ENCODE results near the gene MITF. TPM values are rescaled to one million over a fixed set of nuclear protein-coding genes. Genes with fewer than 3 reads are reported as not detected.

Gene MITF
- total and polyA plus RNA-seq, 4 donors = 0.91 to 2.9 (median 2.3) TPM

DNA sequence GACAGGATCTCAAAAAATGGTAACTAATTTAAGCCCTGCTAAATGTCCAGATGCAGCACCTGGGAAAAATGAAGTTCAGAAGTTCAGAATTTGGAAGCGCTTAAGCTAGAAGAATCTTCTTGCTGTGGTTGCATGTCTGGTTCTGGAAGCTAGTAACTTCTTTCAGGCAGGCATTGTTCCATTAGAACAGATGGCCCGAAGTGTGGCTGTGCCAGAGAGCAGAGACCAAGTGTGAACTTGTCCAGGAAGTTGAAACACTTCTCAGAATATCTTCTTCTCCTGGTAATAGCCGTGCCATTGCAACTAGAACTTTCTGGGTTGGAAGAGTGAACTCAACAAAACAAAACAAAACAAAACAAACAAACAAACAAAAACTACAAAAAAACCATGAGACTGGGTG is 80.0 kb downstream of the MITF start:
- Histone ChIP-seq H3K9me3 (ENCODE audit: control insufficient read depth in 4 of 4, low read length in 3 of 4) (no peaks in the 10 kb centered on the region), H3K27me3 (ENCODE audit: control insufficient read depth in 4 of 4, insufficient read depth in 4 of 4, low read length in 3 of 4) (no peaks in the 10 kb centered on the region), H3K36me3 (ENCODE audit: control insufficient read depth in 4 of 4, insufficient read depth in 3 of 4, low read depth in 1 of 4, low read length in 3 of 4) (no peaks in the 10 kb centered on the region), H3K4me3 (ENCODE audit: low read depth in 1 of 3, low read length in 3 of 3) (no peak overlapping the region), H3K27ac (ENCODE audit: low read depth in 1 of 2, low read length in 2 of 2) (no peak overlapping the region), H3K4me1 (ENCODE audit: control insufficient read depth in 4 of 4, insufficient read depth in 4 of 4, low read length in 3 of 4) (no peaks in the 10 kb centered on the region), H3K9ac (ENCODE audit: low read depth in 1 of 2, low read length in 2 of 2) (no peak overlapping the region)
- no peak for TF ChIP-seq HNF4G (IDR thresholded peaks at IDR 0.05)
- no peak for TF ChIP-seq ATF3 (IDR thresholded peaks at IDR 0.05)
- no peak for TF ChIP-seq MAX (IDR thresholded peaks at IDR 0.05)
- no peak for TF ChIP-seq GABPA (IDR thresholded peaks at IDR 0.05 in 1 of 2, conservative IDR thresholded peaks at IDR 0.05 in 1 of 2)
- TF ChIP-seq YY1 (IDR thresholded peaks at IDR 0.05) = no peak
- no peak for TF ChIP-seq RXRA (IDR thresholded peaks at IDR 0.05)
- no peak for TF ChIP-seq HNF4A (conservative IDR thresholded peaks at IDR 0.05)
- TF ChIP-seq JUND (IDR thresholded peaks at IDR 0.05) = no peak
- TF ChIP-seq SP1 (IDR thresholded peaks at IDR 0.05) = no peak
- no peak for TF ChIP-seq TAF1 (conservative IDR thresholded peaks at IDR 0.05)
- DNase-seq (ENCODE audit: low spot score) = no peak
- WGBS = 54% methylated on average over 3 of the region's 3 CpGs

- TF ChIP-seq JUND (IDR thresholded peaks at IDR 0.05) = no peak
- no peak for DNase-seq (ENCODE audit: low spot score)
- Histone ChIP-seq H3K9ac (ENCODE audit: low read depth in 1 of 2, low read length in 2 of 2) (no peak overlapping the region), H3K4me3 (ENCODE audit: low read depth in 1 of 3, low read length in 3 of 3) (no peak overlapping the region), H3K9me3 (ENCODE audit: control insufficient read depth in 4 of 4, low read length in 3 of 4) (no peaks in the 10 kb centered on the region), H3K27ac (ENCODE audit: low read depth in 1 of 2, low read length in 2 of 2) (no peak overlapping the region), H3K27me3 (ENCODE audit: control insufficient read depth in 4 of 4, insufficient read depth in 4 of 4, low read length in 3 of 4) (no peaks in the 10 kb centered on the region), H3K4me1 (ENCODE audit: control insufficient read depth in 4 of 4, insufficient read depth in 4 of 4, low read length in 3 of 4) (no peaks in the 10 kb centered on the region), H3K36me3 (ENCODE audit: control insufficient read depth in 4 of 4, insufficient read depth in 3 of 4, low read depth in 1 of 4, low read length in 3 of 4) (no peaks in the 10 kb centered on the region)
- 95% methylated on average over 4 of the region's 4 CpGs for WGBS
Observed at GRCh38 chr3:69821133-69821532, 81.9 kb downstream of the MITF start.

DNA sequence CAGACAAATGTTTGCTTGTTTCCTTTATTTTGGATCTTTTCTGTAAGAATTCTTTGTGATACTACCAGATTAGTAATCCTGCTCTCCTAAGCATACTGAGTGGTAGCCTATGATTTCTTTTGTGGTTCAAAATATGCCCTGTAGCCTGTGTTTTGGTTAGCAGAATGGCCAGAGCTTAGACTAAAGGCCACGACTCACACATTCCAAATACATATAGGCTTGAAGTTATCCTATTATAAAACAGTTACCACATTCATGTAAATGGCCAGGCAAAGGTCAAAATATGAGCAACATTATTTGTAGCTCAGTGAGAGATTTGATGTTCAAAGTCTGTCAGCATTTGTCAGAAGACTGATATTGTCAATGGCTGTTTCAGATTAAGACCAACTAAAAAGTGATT is 84.5 kb downstream of the MITF start:
- no peak for DNase-seq (ENCODE audit: low spot score)
- H3K4me3 ChIP-seq (ENCODE audit: low read depth in 1 of 3, low read length in 3 of 3) = no peak overlapping the region
- no peaks in the 10 kb centered on the region for H3K9me3 ChIP-seq (ENCODE audit: control insufficient read depth in 4 of 4, low read length in 3 of 4)
- no peaks in the 10 kb centered on the region for H3K4me1 ChIP-seq (ENCODE audit: control insufficient read depth in 4 of 4, insufficient read depth in 4 of 4, low read length in 3 of 4)
- H3K36me3 ChIP-seq (ENCODE audit: control insufficient read depth in 4 of 4, insufficient read depth in 3 of 4, low read depth in 1 of 4, low read length in 3 of 4) = no peaks in the 10 kb centered on the region
- TF ChIP-seq FOXA1 (IDR thresholded peaks at IDR 0.05) (no peak), EGR1 (IDR thresholded peaks at IDR 0.05; ENCODE audit: low read depth in 2 of 2) (no peak), MAX (IDR thresholded peaks at IDR 0.05) (no peak), TAF1 (conservative IDR thresholded peaks at IDR 0.05) (no peak), SP1 (IDR thresholded peaks at IDR 0.05) (no peak), RXRA (IDR thresholded peaks at IDR 0.05) (no peak), REST (IDR thresholded peaks at IDR 0.05) (no peak)
- H3K9ac ChIP-seq (ENCODE audit: low read depth in 1 of 2, low read length in 2 of 2) = no peak overlapping the region
- WGBS = 85% methylated on average over 1 of the region's 1 CpG
- no peak overlapping the region for H3K27ac ChIP-seq (ENCODE audit: low read depth in 1 of 2, low read length in 2 of 2)
- H3K27me3 ChIP-seq (ENCODE audit: control insufficient read depth in 4 of 4, insufficient read depth in 4 of 4, low read length in 3 of 4) = no peaks in the 10 kb centered on the region
